HG03066 (cell line): ENCODE results near the gene MINDY1.

Experiments used
- ATAC-seq: cut with Tn5 transposase; IDR thresholded peaks from one replicate; pipeline ENCODE4 v1.9.1; 2021; ENCODE audit warnings: low read depth; ENCODE audit not compliant: unreplicated experiment

The MINDY1 gene

GRCh38 chr1:151012684-151013471 is 6.2 kb upstream of the MINDY1 start:
- no peak for ATAC-seq

GRCh38 chr1:151011154-151011850 is 4.6 kb upstream of the MINDY1 start:
- no peak for ATAC-seq

- no peak for ATAC-seq
These were observed 3.6 kb upstream of the MINDY1 start for GRCh38 chr1:151010346-151010726.

- ATAC-seq, result no peak
These were observed 3.1 kb upstream of the MINDY1 start for GRCh38 chr1:151009674-151010345.

GRCh38 chr1:151009206-151009587 is 2.5 kb upstream of the MINDY1 start:
- no peak for ATAC-seq

- peak; percentile 59 for ATAC-seq
These were observed 1.8 kb upstream of the MINDY1 start, which contains the start of gene PRUNE1 for GRCh38 chr1:151008244-151009205. TSS of gene PRUNE1 (plus strand) at chr1:151008449. CDS start at chr1:151008633, 184 bp downstream.

DNA sequence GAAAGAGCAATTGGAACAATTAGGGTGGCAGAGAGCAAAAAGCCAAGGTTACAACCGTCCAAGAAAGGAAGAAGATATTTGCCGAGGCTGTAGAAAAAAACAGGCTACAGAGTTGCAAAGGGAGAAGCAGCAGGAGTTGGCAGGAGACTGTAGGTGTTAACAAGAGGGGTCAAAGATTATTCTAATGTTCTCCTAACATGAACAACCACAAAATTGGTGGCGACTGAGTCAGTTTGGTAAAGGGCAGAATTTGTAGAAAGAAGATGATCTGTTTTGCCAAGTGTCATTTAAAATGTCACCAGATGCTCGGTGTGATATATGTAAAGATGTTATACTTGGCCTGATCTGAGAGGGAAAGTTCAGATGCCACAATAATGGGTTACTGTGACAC is 1.1 kb upstream of the MINDY1 start:
- ATAC-seq, result no peak

DNA sequence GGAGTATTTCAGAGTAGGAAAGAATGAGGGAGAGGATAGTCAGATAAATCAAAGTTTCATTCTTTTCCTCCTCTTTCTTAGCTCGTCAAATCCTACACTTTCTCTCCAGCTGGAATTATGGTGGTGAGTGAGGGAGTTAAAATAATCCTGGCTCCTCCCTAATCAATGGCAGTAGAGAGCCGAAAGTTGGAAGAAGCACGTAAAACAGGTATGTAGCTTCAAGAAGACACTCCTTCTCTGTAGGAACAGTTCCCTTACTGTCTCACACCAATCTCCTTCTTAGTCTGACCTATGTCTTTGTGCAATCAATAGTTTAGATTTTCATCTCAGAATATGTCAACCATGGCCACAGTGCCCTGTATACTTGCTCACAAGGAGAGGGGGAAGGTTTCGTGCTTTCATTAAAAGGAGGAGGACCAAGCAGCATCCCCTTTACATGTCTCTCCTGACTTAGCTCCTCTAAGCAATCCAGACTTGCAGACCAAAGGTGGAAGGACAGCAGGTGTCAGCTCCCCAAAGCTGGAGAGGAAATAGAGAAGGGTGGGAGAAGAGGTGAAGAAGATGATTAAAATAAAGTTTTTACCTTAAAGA is 878 bp downstream of the MINDY1 start:
- no peak for ATAC-seq

DNA sequence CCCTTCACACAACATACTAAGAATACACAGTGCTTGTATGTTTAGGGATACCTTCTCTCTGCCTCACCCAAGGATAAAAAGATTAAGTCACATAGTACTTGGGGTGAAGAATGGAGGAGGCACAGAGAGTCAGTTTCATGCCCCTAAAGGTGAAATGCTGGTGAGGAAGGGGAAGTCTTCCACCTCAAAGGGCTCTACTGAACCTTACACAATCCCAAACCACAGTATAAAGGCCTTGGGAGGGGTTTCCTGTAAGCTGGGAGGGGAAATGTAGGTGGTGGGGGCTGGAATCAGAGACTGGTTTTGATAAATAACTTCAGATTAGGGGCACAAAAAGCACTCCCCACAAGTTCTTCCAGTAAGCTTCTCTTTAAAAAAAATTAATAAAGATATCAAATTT is 3.5 kb downstream of the MINDY1 start:
- ATAC-seq, result no peak

GRCh38 chr1:151002611-151003010 is 4.1 kb downstream of the MINDY1 start:
- ATAC-seq, result no peak

- no peak for ATAC-seq
These were observed 4.7 kb downstream of the MINDY1 start for GRCh38 chr1:151002051-151002450.

DNA sequence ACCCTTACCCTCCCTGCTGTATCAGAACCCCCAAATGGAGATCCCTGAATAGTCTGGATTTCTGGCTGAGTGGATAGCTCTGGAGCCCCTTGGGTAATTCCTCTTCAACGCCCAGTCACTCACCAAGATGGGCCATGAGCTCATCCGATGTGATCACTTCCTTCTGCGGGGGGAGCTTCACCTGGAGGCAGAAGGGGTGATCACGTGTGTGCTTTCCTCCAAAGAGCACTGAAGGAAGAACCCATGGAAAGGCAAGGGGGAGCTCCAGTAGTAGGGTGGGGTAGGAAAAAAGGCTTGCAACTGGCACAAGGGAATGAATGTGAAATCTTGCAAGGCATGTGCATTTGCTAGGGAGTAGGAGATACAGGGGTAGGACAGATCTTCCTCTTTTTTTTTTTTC is 5.1 kb downstream of the MINDY1 start:
- ATAC-seq, result no peak

DNA sequence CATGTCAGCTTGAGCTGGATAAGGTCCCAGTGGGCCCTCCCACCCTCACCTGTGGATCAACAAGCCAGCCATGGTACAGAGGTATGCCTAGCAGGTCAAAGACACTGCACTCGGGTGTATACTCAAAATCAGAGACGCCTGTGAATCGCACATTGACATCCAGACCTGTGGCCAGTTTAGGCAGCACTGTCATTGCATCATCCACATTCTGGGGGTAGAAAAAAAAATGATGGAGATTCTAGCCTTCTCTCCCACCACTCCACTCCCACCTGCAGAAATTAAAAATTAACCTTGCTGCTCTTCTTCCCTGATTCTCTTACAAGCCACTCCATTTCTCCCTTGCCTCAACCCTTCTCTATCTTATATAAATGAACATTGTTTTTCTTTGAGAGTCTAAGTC is 6.3 kb downstream of the MINDY1 start:
- no peak for ATAC-seq

DNA sequence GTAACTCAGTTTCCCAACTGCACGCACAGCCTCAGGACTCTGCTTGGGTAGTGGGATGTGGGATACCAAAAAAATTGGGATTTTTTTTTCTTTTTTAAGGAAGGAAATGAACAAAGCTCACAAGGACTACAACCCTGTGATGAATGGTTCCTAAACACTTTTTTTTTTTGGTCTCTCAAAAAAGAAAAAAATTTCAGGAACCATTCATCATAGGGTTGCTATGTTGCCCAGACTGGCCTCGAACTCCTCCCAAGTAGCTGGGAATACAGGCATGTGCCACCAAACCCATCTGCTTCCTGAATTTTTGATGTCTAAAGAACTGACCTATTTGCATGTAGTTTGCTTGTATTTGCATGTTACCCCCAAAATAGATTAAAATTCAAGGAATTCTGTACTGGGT is 6.8 kb downstream of the MINDY1 start:
- no peak for ATAC-seq

- ATAC-seq, result no peak
These were observed 7.5 kb downstream of the MINDY1 start for GRCh38 chr1:150999051-150999674.

DNA sequence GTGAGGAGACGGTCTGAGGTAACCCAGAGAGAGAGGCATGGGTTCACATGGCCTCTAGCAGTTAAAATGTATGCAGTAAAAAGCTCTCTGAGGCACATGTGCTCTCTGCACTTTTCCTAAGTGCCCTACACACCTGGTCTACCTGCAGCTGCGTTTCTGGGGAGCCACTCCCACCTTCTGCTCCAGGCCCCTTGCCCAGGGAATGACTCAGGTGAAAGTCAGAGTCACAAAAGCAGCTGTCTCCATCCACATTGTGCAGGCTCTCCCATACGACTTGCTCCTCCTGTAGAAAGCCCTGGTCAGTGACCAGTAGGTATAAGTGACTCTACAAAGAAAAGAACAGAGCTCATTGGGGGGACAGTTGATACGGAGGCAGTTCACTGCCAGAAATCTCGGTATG is 8.8 kb downstream of the MINDY1 start:
- ATAC-seq, result no peak

DNA sequence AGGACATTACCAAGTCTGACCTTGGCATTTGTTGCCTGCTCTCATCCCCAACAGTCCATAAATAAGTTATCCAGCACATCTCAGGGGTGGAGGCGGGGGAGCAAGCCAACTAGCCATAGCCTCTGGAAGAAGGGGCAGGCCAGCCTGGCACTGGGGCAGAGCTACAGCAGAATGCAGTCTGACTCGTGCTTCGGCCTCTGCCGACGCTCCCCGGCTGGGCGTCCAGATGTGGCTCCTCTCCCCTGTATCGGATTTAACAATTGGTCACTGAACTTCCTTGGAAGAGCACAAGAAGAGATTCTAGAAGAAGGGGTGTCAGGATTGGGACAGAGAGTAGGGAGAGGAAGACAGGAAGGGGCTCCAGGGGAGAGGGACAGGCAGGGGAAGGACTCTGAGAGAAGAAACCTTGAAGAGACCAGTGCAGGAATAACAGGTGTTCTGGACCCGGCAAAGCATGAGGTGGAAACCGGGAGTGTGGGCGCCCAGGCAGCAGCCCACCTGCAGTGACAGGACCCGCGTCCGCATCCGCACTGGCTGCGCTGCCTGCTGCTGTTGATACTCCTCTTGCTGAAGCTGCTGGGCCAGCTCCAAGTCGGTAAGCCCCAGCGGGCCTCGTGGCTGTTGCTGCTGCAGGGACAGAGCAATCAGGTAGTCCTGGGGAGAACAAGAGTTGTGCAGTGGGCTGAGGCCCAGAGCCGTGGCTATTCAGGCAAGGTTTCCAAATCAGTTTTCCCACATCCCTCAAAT is 9.4 kb downstream of the MINDY1 start:
- ATAC-seq, result no peak

DNA sequence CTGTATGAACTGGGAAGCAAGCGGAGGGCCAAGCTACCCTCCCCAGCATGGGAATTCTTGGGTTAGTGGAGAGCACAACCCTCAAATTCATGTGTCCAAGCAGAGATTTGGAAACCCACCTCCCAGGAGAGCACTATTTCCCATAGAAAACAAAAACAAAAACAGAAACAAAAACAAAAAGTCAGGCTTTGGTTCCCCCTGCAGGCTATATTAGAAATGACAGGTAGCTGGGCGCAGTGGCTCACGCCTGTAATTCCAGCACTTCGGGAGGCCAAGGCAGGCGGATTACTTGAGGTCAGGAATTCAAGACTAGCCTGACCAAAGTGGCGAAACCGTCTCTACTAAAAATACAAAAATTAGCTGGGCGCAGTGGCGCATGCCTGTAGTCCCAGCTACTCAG is 10.8 kb downstream of the MINDY1 start:
- ATAC-seq, result no peak

GRCh38 chr1:150995460-150995859 is 11.2 kb downstream of the MINDY1 start:
- no peak for ATAC-seq
